Hematopoietic multipotent progenitor cell treated with erythropoietin and hydrocortisone succinate and interleukin-3 and kit ligand, for 6 days (in vitro differentiated cells): ENCODE measurements around the gene ZNF385A.
"Not testable (repeated sequence)": the region's sequence is repeated elsewhere in the genome, so short reads cannot be mapped to it uniquely, and the experiment has no call there.

Source experiments
- DNase-seq: peaks from one replicate; pipeline ENCODE4 v3.0.0-alpha.2; 2015

The ZNF385A gene

DNA sequence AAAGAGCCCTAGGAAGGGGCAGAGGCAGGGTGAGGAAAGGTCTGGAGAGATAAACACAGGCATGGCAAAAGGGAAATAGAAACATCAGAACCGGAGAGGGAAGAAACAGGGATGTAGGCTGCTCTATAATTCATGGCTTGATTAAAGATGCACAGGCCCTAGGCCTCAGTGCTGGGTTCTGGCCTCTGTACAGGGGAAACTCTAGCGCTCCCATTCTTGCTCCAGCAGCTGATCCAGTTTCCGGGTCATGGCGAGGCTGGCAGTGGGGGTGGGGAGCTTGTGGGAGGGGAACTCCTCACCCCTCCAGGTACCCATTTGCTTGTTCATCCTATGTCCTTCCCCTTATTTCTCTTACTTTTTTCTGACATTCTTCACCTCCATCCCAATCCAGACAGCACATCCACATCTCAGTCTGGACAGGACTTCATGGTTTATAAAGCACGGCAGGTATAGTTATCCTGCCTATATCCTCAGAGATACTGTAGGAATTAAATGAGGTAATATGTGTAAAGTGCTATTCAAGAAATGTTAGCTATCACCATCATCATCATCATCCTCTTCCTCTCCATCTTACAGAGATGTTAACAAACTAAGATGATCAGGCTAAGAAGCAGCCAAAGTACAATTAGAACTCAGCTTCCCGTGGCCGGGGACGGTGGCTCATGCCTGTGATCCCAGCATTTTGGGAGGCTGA is 12.3 kb downstream of the ZNF385A start:
- no peak for DNase-seq

DNA sequence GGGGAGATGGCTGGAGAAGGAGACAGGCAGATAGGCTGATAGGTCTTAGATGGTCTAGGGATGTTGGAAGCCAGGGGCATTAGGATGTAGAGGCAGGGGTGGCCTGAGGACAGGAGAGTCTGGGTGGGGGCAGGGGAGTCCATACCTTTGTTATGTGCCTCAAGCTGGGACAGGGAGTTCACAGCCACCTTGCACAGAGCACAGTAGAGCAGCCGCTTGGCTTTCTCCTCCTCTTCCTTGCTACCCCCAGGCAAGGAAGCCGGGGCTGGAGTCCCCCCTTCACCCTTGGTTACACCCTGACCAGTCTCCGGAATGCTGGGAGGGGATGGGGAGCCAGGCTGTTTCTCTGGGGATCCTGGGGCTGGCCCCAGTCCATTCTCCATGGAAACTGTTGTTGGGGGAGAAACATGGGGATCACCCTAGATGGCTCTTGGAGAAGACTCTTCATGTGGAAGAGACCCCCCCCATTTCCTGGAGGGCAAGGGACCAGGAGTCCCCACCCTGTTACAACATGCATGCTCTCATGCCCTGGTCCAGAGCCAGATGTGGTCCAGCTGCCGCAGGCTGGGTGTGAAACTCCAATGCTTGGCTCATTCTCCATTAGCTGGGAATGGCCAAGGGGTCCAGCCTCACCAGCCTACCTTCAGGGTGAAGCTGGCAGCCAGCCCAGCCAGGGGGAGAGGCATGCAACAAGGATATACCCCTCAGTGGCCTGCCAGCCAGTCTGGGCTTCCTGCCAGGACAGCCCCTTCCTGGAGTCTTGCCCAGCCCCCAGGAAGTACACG is 13.0 kb downstream of the ZNF385A start:
- DNase-seq: no peak

DNA sequence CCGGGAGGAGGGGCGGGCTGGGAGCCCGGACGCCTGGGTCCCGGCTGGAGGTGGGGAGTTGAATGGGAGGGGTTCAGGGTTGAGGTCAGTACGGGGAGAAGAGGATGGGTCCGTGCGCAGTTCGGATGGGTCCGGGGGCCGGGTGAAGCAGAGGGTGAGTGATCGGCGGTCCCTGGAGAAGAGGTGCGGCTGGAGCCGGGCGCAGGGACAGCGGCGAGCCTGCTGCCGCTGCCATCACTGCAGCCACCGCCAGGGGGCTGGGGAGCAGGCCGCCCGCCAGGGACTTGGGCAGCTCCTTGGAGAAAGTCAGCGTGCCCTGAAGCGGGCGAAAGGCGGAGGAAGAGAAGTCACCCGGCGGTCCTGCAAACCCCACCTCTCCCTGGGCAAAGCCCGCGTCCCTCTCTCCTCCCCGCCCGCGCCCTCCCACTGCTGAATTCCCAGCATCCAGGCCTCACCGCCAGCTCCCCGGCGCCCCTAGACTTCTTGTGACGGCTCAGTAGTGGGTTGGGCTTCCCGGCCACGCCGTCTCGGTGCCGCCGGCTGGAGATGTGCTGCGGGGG is 14.3 kb downstream of the ZNF385A start:
- DNase-seq: no peak

DNA sequence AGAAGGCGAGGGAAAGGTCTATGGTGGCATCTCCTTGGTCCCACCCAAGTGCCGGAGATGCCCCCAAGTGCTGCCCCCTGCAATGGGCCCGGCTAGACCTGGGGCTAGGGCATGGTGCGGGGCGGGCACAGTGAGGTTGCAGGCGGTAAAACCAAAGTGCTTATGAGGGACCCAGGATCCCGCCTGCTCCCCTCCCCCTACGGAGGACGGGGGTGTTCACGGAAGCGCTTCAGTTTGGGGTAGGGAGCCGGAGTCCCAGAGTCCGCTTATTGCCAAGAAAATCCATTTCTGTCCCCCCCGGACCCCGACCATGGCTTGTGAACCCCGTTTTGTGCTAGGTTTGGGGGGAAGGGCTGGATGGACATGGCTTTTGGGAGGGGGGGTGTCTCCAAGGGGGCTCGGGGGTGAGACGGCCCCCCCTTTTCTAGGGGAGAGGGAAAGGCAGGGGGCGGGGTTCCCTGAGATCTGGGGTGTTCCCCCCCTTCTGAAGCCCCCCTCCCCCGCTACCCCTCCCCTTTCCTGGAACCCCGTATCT is 14.9 kb downstream of the ZNF385A start:
- no peak for DNase-seq

DNA sequence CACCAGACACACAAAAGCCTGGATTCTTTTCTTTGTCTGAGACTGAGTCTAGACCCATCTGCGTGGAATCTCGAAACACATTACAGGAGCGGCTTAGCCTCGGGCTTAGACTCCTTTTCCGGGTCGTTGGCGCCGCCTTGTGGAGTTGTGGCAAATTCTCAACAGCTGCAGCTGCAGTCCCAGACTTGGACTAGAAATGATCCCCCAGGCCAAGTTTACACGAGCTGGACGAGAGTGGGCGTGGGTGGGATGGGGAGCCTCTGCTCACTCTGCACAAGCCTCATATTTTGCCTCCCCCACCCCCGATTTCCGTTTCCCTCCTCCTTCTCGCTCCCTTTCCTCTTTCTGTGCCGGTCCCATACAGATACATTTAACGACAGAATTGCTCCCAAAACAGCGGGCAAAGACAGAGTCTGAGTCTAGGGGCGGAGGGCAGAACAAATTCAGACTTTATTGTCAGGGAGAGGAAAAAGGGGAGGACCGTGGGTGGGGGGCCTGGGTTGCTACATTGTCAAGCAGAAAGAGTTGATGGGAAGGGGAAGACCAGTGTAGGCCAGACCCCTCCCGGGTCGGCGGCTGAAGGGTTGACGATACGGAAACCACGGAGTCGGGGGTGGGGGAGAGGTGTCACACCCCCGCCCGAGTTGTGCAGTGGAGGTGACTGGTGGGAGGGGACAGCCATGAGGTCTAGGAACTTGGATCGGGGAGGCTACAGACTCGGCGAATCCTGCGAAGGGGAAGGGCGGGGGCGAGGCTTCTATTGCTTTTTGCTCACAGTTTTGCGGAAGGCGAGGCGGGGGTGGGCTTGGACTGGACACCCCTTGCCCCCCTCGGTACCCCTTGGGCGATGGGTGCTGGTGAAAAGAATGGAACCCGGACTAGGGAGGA is 15.6 kb downstream of the ZNF385A start:
- peak; percentile 96 for DNase-seq

DNA sequence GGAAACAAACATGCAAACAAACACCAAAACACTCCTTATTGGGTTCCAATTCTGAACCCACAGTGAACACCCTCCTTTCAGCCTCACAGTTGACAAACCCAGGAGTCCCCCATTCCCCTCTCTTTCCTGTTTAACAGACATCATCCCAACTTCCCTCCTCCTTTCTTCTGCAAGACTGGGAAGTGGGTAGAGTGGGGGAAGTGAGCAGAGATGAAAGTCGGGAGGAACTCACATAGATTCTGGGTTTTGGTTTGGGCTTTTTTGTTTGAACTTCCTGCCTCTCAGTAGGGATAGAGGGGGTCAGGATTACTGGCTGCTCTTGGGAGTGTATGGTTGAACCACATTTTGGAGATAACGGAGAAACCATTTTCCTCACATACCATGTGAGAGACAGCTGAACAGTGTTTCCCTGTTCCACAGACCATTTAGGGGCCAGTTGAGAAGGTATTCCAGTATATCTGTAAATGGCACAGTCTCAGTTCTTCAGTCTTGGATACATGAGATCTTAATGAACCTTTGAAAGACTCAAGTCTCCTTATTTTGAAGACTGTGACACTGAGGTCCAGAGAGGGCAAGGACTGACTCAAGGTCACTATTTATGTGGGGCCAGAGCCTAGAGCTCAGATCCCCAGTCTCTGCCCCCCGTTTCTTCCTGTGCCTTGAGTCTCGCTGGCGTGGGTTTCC is 16.4 kb downstream of the ZNF385A start:
- peak; percentile 44 for DNase-seq

DNA sequence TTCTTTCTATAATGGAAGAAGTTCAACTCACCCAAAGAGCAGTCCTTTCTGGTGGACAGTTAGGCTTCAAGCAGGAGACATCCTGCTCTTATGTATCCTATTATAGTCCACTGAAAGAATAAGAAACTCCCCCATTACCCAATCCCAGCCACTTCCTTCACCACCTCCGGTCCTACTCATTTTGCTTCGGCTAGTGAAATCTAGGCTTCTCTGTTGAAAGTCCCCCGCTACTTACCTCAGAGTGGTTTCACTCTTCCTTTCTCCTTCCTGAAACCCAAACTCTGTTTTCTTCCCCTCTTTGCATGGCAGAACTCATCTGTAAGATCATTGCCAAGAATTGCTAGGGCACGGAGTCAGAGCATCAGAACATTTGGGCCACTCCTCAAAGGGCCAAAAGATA is 20.1 kb downstream of the ZNF385A start, which contains the start of gene GPR84:
GPR84 (minus strand) TSS at position 74 of the 400 bp plus-strand sequence. CDS start 635 bp downstream, outside the sequence.
- DNase-seq: peak; percentile 60

DNA sequence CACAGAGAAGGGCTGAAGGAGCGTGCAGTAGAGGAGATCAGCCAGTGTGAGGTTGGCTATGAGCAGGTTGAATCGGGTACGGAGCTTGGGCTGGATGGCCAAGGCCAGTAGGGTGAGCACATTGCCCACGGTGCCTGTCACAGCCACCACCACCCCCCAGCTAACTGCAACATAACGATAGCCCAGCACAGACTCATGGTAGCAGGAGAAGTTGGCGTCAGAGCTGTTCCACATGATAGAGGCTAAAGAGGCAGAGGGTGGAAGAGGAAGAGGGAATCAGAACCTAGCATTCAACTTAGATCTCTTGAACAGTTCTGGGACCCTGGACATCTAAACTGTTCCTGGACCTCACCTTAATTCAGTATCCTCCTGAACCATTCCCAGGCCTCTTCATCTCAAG is 20.9 kb downstream of the ZNF385A start:
- DNase-seq: no peak

DNA sequence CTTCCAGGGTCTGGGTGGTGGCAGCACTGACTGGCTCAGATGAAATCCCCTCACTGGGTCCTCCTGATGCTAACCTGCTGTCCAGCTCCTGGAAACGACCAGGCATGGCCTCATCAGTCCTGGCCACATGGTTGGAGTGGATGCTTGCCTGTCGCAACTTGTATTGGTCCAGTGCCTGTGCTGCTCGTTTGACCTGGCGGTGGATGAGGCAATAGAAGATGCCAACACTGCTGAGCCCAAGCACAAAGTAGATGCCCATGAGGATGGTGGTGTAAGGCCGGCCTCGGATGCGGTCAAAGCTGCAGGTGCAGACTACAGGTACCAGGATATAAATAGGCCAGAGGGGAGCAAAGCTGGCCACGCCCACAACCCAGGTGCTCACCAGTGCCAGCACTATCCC is 21.5 kb downstream of the ZNF385A start:
- no peak for DNase-seq

DNA sequence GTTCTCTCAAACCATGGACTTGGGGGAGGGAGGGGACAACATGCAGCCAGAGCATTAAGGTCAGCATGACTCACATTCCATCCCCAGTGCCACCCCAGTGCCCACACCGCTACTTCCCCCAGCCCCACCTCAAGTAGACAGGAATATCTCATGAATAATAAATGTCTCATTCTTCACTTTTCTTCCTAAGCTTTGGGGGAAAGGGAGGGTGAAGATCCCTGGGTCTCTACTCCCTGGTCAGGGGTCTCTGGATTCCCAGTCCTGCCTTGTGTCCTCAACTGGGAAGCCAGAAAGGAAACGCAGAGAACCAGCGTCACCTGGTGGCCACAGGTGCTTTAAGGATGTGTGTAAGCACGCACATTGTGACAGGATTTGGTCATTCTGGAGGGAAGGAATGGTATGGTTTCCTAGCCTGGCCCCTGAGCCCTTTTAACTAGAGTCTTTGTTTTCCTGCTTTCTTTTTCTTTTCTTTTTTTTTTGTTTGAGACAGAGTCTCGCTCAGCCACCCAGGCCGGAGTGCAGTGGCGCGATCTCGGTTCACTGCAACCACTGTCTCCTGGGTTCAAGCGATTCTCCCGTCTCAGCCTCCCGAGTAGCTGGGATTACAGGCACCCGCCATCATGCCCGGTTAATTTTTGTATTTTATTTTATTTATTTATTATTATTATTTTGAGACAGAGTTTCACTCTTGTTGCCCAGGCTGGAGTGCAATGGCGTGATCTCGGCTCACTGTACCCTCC is 23.6 kb downstream of the ZNF385A start:
- DNase-seq: peak; percentile 86

DNA sequence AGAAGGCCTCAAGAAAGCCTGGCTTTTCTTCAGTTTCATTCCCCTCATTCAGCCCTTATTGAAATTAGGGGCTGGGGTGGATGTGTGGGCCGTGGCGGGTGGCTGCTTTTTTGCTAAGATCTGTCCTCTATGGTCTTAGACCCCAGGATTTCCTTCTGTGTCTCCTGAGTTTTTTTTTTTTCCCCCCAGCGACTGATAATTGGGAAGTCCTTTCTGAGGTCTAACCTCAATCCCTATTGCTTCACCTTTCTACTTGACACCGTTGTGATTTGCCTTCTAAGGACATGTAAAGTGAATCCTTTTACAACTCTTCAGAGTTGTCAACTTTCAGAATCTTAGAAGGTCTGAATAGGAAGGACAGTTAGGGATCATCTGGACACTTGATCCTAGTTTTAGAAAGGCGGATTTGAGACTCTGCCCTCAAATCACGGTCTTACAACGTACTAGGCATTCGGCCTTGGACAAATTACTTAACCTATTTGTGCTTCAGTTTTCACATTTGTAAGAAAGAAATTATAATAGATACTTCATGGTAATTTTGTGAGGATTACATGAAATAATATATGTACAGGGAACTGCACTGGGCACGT is 24.7 kb downstream of the ZNF385A start:
- DNase-seq: no peak

DNA sequence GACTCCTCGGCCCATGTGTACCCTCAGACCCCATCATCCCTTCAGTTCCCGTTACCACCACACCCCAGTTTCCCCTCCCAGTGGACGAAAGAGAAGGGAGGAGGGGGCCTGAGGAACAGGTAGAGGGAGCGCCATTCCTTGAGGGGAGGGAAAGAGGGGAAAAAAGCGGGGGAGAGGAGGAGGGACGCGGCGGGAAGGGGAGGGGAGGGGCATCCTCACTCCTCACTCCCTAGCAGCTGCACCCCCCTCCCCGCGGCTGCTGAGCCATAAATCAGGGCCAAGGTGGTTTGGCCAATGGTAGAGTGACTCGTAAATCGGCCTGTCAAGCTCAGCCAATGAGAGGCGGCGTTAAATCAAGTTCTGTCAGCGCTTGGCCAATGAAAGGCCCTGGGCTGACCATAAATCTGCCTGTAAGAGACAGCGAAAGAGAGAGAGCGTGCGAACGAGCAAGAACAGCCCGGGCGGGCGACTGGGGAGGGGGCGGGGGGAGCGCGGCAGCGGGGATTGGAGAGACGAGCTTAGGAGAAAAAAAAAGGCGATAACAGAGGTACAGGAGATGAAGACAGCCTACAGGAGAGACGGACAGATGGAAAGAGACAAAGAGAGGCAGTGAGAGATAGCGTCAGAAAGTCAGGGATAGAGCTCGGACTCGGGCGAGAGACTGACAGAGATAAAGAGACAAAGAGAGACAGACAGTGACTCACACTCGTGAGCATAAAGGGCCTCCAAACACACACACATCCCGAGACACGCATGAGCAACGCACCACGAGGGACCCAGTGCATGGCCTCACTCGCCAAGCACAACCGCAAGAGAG is 25.4 kb downstream of the ZNF385A start:
- DNase-seq: peak; percentile 98

DNA sequence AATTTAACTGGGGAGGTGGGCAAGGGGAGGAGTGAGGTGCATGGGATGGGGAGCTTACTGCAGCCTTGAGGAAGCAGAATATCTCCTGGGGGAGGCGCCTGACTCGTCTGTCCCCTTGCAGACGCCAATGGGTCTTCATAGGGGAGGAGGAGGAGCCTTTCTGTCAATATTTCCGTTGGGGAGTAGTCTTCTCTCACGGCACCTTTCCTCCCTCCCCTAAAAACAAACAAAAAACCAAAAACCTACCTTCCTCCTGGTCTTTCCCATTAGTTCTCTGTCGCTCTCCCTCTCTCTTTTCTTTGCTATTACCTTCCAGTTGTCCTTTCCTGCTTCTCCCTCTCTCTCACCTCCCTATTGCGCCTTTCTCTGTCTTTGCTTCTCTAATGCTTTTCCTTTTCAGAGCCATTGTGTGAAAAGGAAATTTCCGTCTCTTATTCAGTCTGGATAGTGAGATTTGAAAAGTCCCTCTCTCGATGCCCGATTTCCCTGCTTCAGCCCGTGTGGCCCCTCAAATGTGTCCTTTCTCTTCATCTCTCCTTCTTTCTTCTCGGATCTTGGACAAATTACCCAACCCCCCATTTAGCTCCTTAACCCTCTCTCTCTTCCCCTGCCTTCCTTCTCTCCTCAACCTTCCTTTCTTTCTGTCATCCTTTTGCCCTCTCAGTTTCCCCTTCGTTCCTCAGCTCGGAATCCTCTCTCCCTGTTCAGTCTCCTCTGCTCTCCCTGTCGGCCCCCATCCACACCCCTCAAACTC is 26.2 kb downstream of the ZNF385A start:
- DNase-seq: peak; percentile 36

DNA sequence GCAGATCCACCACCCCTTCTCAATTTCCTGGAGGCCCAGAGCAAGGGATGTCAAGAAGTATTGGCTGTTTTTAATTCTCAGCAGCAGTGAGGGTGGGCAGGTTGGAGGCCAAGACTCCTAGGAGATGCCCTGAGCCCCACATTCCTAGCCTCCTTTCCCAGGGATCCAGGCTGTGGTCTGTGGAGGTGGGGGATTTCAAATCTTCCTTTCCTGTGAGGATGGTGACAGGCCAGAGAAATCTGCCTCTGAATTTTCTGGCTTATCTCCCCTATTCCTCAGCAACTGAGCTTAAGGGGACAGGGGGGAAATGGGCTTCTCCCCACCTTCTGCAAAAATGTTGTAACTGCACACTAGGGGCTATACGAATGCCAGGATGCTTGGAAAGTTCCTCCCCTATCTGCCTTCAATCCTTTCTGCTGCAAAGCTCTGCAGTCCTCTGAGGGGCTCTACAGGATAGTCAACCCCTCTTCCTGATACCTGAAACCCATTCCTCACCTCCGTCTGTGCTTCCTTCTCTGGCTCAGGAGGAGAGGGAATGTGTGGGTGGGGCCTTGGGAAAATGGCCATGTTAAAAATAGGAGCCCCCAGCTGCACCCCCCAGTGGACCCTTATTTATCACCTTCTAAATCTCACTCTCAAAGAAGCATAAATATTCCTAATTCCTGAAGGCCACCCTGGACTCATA is 26.9 kb downstream of the ZNF385A start:
- no peak for DNase-seq

DNA sequence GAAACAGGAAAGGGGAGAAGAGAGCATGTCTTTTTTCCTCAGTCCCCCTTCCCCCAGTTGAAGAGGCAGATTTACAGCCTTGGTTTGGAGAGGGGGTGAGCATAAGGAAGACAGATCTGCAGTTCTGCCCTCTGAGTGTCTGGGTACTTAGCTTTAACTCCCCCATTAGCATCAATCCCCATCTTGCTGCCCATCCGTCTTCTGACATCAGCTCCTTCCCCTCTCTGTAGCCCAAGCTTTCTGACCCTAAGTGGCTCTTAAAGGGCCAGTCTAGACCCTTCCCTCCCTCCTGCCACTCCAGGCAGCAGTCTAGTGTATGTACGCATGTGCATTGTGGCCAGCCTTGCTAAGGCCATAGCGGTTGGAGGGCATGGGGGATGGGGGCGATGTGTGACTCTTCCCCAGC is 27.6 kb downstream of the ZNF385A start:
- no peak for DNase-seq

DNA sequence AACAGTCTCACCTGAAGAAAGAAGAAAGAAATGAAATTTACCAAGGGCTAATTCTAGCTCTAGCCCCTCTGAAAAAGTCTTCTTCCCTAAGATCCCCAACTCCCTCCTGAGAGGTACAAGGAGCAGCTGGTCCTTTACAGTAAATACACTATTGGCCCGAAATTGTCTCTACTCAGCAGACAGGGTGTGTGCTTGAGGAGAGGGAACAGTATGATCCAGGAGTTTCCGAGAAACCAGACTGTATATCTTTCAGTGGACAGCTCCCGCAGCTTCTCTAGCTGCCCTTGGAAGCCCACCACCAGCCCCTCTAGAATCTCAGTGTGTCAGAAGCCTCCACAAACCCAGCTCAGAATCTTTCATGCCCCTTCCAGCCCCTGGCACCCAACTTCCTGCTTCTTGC is 28.3 kb downstream of the ZNF385A start:
- no peak for DNase-seq

DNA sequence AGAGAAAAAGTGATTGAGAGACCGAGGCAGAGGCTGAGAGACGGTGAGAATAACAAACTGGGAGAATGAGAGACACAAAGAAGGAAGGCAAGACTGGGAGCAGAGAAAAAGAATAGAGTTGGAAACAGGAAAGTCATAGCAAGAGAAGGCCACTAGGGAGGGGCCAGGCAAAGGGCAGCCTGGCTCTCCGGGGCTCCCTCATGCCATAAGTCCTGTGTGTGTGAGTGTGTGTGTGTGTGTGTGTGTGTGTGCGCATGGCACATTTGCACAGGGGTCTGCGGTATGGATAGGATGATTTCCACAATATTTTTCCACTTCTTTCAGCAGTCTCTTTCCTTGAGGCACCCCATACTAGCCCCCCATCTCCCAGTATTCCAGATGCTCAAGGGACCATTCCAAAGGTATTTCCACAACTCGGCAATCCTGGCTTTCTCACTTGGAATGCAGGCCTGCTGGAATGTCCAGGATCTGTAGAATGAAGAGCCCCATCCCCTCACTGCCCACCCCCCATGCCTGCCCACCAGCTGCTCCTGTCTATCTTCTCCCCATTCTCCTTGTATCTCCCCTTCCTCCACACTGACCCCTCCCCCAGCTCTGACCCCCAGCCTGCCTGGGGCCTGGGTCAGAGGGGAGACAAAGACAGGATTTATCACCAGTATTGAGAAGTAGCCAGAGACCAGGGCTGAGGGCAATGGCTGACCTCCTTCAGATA is 29.3 kb downstream of the ZNF385A start:
- DNase-seq: no peak

DNA sequence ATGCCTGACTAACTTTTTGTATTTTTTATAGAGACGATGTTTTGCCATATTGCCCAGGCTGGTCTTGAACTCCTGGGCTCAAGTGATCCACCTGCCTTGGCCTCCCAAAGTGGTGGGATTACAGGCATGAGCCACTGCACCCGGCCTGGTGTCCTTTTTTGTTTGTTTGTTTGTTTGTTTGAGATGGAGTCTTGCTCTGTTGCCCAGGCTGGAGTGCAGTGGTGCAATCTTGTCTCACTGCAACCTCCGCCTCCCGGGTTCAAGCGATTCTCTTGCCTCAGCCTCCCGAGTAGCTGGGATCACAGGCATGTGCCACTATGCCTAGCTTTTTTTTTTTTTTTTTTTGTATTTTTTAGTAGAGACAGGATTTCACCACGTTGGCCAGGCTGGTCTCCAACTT is 30.3 kb downstream of the ZNF385A start:
- DNase-seq: not testable (repeated sequence)
